IMR-90 (cell line): Measurements from ENCODE around the gene DCAKD. TPM values are rescaled to one million over a fixed set of nuclear protein-coding genes. Genes with fewer than 3 reads are reported as not detected.

ENCODE experiments used
- ATAC-seq: fragments of 200-7000 bp; cut with Tn5 transposase; 2 replicates; pipeline ENCODE4 v1.9.1; 2020; ENCODE audit warnings: low read depth, mild to moderate bottlenecking, moderate library complexity
- BruUV-seq: library from RNA; stranded (reverse); fragments of 400-500 nt; replicated peaks from 2 replicates; lab custom pipeline; 2021; lab: Mats Ljungman, UMichigan
- CTCF ChIA-PET: fragments of 300-600 bp; formaldehyde crosslinking; extraction: SDS; loops from one replicate; lab custom pipeline; 2021; ENCODE audit warnings: antibody characterized with exemption; lab: Yijun Ruan, JAX
- POLR2A ChIA-PET: fragments of 300-600 bp; sonication (Branson Sonifier 250); formaldehyde crosslinking; loops from one replicate; lab custom pipeline; 2022; ENCODE audit warnings: antibody characterized with exemption; ENCODE audit not compliant: unreplicated experiment; lab: Charles Lee
- DNase-seq: peaks from one replicate; pipeline ENCODE4 v3.0.0; 2013
- H2AFZ ChIP-seq: replicated peaks from 2 replicates; pipeline ENCODE3; 2013; ENCODE audit warnings: low read length, mild to moderate bottlenecking; ENCODE audit not compliant: poor library complexity
- H2AK5ac ChIP-seq: 2 replicates; pipeline ENCODE4 v1.6.1; 2013; ENCODE audit warnings: low read depth, low read length, inconsistent platforms
- H2AK9ac ChIP-seq: replicated peaks from 2 replicates; pipeline ENCODE3; 2013; ENCODE audit warnings: mild to moderate bottlenecking, low read depth, low read length, moderate library complexity; ENCODE audit not compliant: poor library complexity
- H2BK120ac ChIP-seq: 2 replicates; pipeline ENCODE4 v1.6.1; 2013; ENCODE audit warnings: low read depth, low read length, inconsistent platforms
- H2BK15ac ChIP-seq: 3 replicates; pipeline ENCODE4 v1.6.1; 2013; ENCODE audit warnings: low read depth, low read length, inconsistent platforms
- H2BK20ac ChIP-seq: 2 replicates; pipeline ENCODE4 v1.6.1; 2013; ENCODE audit warnings: low read depth, mild to moderate bottlenecking, inconsistent platforms, low read length, moderate library complexity
- H2BK5ac ChIP-seq: 2 replicates; pipeline ENCODE4 v1.6.1; 2013; ENCODE audit warnings: mild to moderate bottlenecking, low read depth, low read length, inconsistent platforms; ENCODE audit not compliant: poor library complexity, severe bottlenecking
- H3K14ac ChIP-seq: replicated peaks from 2 replicates; pipeline ENCODE4 v1.6.1; 2013; ENCODE audit warnings: low read depth, low read length, inconsistent platforms
- H3K18ac ChIP-seq: 2 replicates; pipeline ENCODE4 v1.6.1; 2013; ENCODE audit warnings: low read depth, low read length, control low read depth
- H3K23ac ChIP-seq: 2 replicates; pipeline ENCODE4 v1.6.1; 2013; ENCODE audit warnings: low read depth, low read length, inconsistent platforms
- H3K27ac ChIP-seq: 2 replicates; pipeline ENCODE4 v1.5.1; 2013; ENCODE audit warnings: mild to moderate bottlenecking, control low read depth, low read length; ENCODE audit not compliant: insufficient read depth
- H3K27me3 ChIP-seq: 2 replicates; pipeline ENCODE4 v1.6.1; 2013; ENCODE audit warnings: low read length; ENCODE audit not compliant: control insufficient read depth, insufficient read depth
- H3K36me3 ChIP-seq: 2 replicates; pipeline ENCODE4 v1.6.1; 2013; ENCODE audit warnings: low read length, mixed read lengths; ENCODE audit not compliant: control insufficient read depth, insufficient read depth
- H3K4ac ChIP-seq: 2 replicates; pipeline ENCODE4 v1.6.1; 2013; ENCODE audit warnings: low read depth, low read length, inconsistent platforms
- H3K4me1 ChIP-seq: 2 replicates; pipeline ENCODE4 v1.6.1; 2013; ENCODE audit warnings: low read length, mixed read lengths; ENCODE audit not compliant: control insufficient read depth, insufficient read depth
- H3K4me2 ChIP-seq: 2 replicates; pipeline ENCODE4 v1.6.1; 2013; ENCODE audit warnings: low read depth, mild to moderate bottlenecking, control low read depth, low read length, moderate library complexity
- H3K4me3 ChIP-seq: 2 replicates; pipeline ENCODE4 v1.5.1; 2013; ENCODE audit warnings: low read depth, mild to moderate bottlenecking, control low read depth, low read length, moderate library complexity; ENCODE audit not compliant: insufficient read depth
- H3K56ac ChIP-seq: 2 replicates; pipeline ENCODE4 v1.6.1; 2013; ENCODE audit warnings: low read length, inconsistent platforms; ENCODE audit not compliant: insufficient read depth; ENCODE audit errors: extremely low read depth
- H3K79me1 ChIP-seq, 2 experiments: 2 replicates each; pipeline ENCODE4 v1.6.1; 2013; ENCODE audit warnings: low read length in 2 of 2, inconsistent platforms in 1 of 2, low read depth in 1 of 2
- H3K9ac ChIP-seq: 2 replicates; pipeline ENCODE4 v1.6.1; 2013; ENCODE audit warnings: low read depth, low read length, control low read depth
- H3K9me1 ChIP-seq: 2 replicates; pipeline ENCODE4 v1.6.1; 2013; ENCODE audit warnings: low read length, inconsistent platforms; ENCODE audit not compliant: insufficient read depth
- H3K9me3 ChIP-seq: 2 replicates; pipeline ENCODE4 v1.6.1; 2013; ENCODE audit warnings: low read length; ENCODE audit not compliant: control insufficient read depth, insufficient read depth
- H4K20me1 ChIP-seq: 2 replicates; pipeline ENCODE4 v1.6.1; 2013; ENCODE audit warnings: low read length, inconsistent platforms; ENCODE audit not compliant: insufficient read depth
- H4K5ac ChIP-seq: 2 replicates; pipeline ENCODE4 v1.6.1; 2013; ENCODE audit warnings: mild to moderate bottlenecking, low read depth, low read length, control low read depth
- H4K8ac ChIP-seq, 2 experiments: 2 replicates each; pipeline ENCODE4 v1.6.1; 2013; ENCODE audit warnings: low read depth in 2 of 2, low read length in 2 of 2, control low read depth in 1 of 2, inconsistent platforms in 1 of 2
- H4K91ac ChIP-seq: 2 replicates; pipeline ENCODE4 v1.6.1; 2013; ENCODE audit warnings: low read depth, low read length, inconsistent platforms; ENCODE audit not compliant: insufficient read depth
- CHD1 ChIP-seq: IDR thresholded peaks from 2 replicates; pipeline ENCODE4 v1.6.1; 2012; ENCODE audit warnings: low read depth, low read length, improper control_type of control experiment
- FOS ChIP-seq: fragments of 150-350 bp; IDR thresholded peaks from 2 replicates; pipeline ENCODE4 v1.6.1; 2016; ENCODE audit warnings: low read depth, low read length
- MAFK ChIP-seq: IDR thresholded peaks from 2 replicates; pipeline ENCODE4 v1.6.1; 2012; ENCODE audit warnings: low read depth, low read length, improper control_type of control experiment
- MAZ ChIP-seq: IDR thresholded peaks from 2 replicates; pipeline ENCODE4 v1.6.1; 2012; ENCODE audit warnings: low read depth, mild to moderate bottlenecking, low read length, improper control_type of control experiment, moderate library complexity, borderline replicate concordance
- MXI1 ChIP-seq: IDR thresholded peaks from 2 replicates; pipeline ENCODE4 v1.6.1; 2012; ENCODE audit warnings: low read depth, mild to moderate bottlenecking, low read length, moderate library complexity, borderline replicate concordance
- NFE2L2 ChIP-seq: fragments of 150-350 bp; IDR thresholded peaks from 2 replicates; pipeline ENCODE4 v1.6.1; 2016; ENCODE audit warnings: low read depth, mild to moderate bottlenecking, low read length
- POLR2A ChIP-seq: IDR thresholded peaks from 2 replicates; pipeline ENCODE4 v1.6.1; 2012; ENCODE audit warnings: mild to moderate bottlenecking, low read depth, low read length
- RAD21 ChIP-seq: IDR thresholded peaks from 2 replicates; pipeline ENCODE4 v1.6.1; 2012; ENCODE audit warnings: low read length, improper control_type of control experiment
- RCOR1 ChIP-seq: IDR thresholded peaks from 2 replicates; pipeline ENCODE4 v1.6.1; 2012; ENCODE audit warnings: mild to moderate bottlenecking, low read length, improper control_type of control experiment; ENCODE audit not compliant: insufficient replicate concordance
- RFX5 ChIP-seq: IDR thresholded peaks from 2 replicates; pipeline ENCODE4 v1.8.0; 2012; ENCODE audit warnings: low read depth, mild to moderate bottlenecking, low read length, moderate library complexity
- SMC3 ChIP-seq: fragments of 150-350 bp; IDR thresholded peaks from 2 replicates; pipeline ENCODE4 v1.6.1; 2016; ENCODE audit warnings: low read depth, mild to moderate bottlenecking, antibody characterized with exemption, low read length, moderate library complexity
- WGBS, 2 experiments: methylation state at CpG; one replicate each; pipeline versions ENCODE4 v1.1.5 to v1.1.7; 2013; ENCODE audit warnings: missing lambda C conversion rate in 2 of 2; ENCODE audit not compliant: insufficient read length in 1 of 2; ENCODE audit errors: extremely low coverage in 2 of 2; 5-methylcytosine and 5-hydroxymethylcytosine counted together
- dilution Hi-C: fragments of 300-500 bp; cut with HindIII; formaldehyde crosslinking; loops from one replicate; pipeline ENCODE4 v1.14.3; 2018; ENCODE audit warnings: low sequenced_read_pairs; ENCODE audit not compliant: unreplicated experiment
- in situ Hi-C: fragments of 300-500 bp; cut with MboI; formaldehyde crosslinking; loops from 3 replicates; pipeline ENCODE4 v1.14.3; 2019; ENCODE audit warnings: low sequenced_read_pairs, inconsistent platforms, mixed read lengths
- intact Hi-C: fragments of 100-400 bp; cut with micrococcal nuclease; formaldehyde crosslinking; loops from 2 replicates; pipeline ENCODE4 v1.10.0; 2022
- polyA plus RNA-seq, 3 experiments: library from polyadenylated mRNA; depleted of rRNA; stranded (reverse); fragments of >200 nt; gene quantifications; 2 replicates each; pipeline ENCODE4 v1.2.3, GENCODE V29; 2012; ENCODE audit warnings: low replicate concordance in 1 of 3
- total RNA-seq: library from RNA; depleted of rRNA; stranded (reverse); fragments of >200 nt; gene quantifications from 2 replicates; pipeline ENCODE4 v1.2.3, GENCODE V29; 2012
- TF ChIP-seq, protein P1 (sequence below): conservative IDR thresholded peaks from 2 replicates; pipeline ENCODE4 v1.5.1; 2012; ENCODE audit warnings: mild to moderate bottlenecking, low read depth, low read length, improper control_type of control experiment
- TF ChIP-seq, protein P2 (sequence below): fragments of 150-350 bp; IDR thresholded peaks from 2 replicates; pipeline ENCODE4 v1.6.1; 2017; ENCODE audit warnings: mild to moderate bottlenecking, antibody characterized with exemption, low read length, low read depth

The DCAKD gene
- total and polyA plus RNA-seq, 2 of the 4 experiments (the other 2 are of a cell fraction), result 31.3 to 47.9 TPM

DNA sequence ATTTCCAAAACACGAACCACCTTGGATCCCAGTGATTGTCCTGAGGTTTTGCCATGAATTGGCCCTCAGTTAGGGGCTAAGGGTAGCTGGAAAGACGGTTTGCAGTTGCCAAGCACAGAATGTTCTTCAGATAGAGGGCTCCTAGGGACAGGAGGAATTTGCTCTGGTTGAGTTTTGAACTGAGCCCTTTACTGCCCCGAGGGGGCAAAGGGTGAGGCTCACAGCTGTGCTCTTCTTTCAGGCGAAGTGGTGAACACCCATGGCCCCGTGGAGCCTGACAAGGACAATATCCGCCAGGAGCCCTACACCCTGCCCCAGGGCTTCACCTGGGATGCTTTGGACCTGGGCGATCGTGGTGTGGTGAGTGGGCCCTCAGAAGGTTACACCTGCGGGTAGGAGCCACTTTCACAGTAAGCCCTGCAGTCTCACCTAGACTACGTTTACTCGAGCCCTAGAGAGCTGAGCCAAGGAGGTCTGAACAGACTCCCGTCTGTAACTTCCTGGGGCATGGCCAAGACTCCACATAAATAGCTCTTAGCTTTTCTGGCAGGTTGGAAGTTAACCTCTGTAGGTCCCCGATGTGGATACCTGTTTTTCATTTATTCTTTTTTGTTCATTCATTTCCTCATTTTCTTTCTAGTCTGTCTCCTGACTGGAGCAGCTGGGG lies 42.1 kb upstream of the DCAKD start:
- Histone ChIP-seq H3K18ac (peak overlapping the region; percentile 94), H3K4me1 (peaks cover 31% of the 10 kb centered on the region), H4K20me1 (no peaks in the 10 kb centered on the region), H2BK15ac (peak overlapping the region; percentile 72), H3K9me3 (0 out of 2 replicates have a peak, but pooled peaks cover 2% of the 10 kb centered on the region), H4K5ac (peak overlapping the region; percentile 84), H2BK120ac (peak overlapping the region; percentile 95), H3K27ac (peak overlapping the region; percentile 93), H2AK9ac (peak overlapping the region; percentile 97), H3K4me2 (peak overlapping the region; percentile 9), H3K4ac (peak overlapping the region; percentile 92), H3K14ac (peak overlapping the region; percentile 74), H3K9me1 (peaks cover 23% of the 10 kb centered on the region; the same call in 1 of the 2 replicates), H3K56ac (peak overlapping the region; percentile 85), H3K23ac (peak overlapping the region; percentile 84), H3K79me1 (peaks cover 39 to 74% of the 10 kb centered on the region in 2 experiments), H3K9ac (peak overlapping the region; percentile 53), H2AK5ac (peak overlapping the region; percentile 97), H3K4me3 (no peak overlapping the region), H4K91ac (peak overlapping the region; percentile 98), H3K36me3 (peaks cover 66% of the 10 kb centered on the region), H2BK20ac (peak overlapping the region; percentile 93), H3K27me3 (no peaks in the 10 kb centered on the region), H2AFZ (no peak overlapping the region), H4K8ac (peak overlapping the region; percentile 60 to 94), H2BK5ac (peak overlapping the region; percentile 90)
- intact Hi-C loops, result loop anchor here (2.0 kb wide), 2 partner anchors 33 to 39 kb away; partner anchors contain the start of genes NMT1 and PLCD3
- in situ Hi-C loops, result no loop called here
- ATAC-seq, result peak; percentile 2
- ChIA-PET POLR2A (interaction anchor here (0.7 kb wide), 1 partner anchor 69 kb away, joined by 3 read pairs; no protein-coding TSS in a partner anchor), CTCF (interaction anchor here (0.6 kb wide), 1 partner anchor 39 kb away, joined by 3 read pairs; the partner anchor contains the start of gene PLCD3)
- dilution Hi-C loops, result no loop called here
- BruUV-seq, result no TSS peak
- no peak for TF ChIP-seq MAZ
- no peak for TF ChIP-seq CHD1
- TF ChIP-seq POLR2A, result no peak
- TF ChIP-seq RFX5, result no peak
- TF ChIP-seq, protein P1, sequence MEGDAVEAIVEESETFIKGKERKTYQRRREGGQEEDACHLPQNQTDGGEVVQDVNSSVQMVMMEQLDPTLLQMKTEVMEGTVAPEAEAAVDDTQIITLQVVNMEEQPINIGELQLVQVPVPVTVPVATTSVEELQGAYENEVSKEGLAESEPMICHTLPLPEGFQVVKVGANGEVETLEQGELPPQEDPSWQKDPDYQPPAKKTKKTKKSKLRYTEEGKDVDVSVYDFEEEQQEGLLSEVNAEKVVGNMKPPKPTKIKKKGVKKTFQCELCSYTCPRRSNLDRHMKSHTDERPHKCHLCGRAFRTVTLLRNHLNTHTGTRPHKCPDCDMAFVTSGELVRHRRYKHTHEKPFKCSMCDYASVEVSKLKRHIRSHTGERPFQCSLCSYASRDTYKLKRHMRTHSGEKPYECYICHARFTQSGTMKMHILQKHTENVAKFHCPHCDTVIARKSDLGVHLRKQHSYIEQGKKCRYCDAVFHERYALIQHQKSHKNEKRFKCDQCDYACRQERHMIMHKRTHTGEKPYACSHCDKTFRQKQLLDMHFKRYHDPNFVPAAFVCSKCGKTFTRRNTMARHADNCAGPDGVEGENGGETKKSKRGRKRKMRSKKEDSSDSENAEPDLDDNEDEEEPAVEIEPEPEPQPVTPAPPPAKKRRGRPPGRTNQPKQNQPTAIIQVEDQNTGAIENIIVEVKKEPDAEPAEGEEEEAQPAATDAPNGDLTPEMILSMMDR, result no peak
- TF ChIP-seq RCOR1, result no peak
- TF ChIP-seq NFE2L2, result no peak
- no peak for TF ChIP-seq SMC3
- TF ChIP-seq MAFK, result no peak
- TF ChIP-seq, protein P2, sequence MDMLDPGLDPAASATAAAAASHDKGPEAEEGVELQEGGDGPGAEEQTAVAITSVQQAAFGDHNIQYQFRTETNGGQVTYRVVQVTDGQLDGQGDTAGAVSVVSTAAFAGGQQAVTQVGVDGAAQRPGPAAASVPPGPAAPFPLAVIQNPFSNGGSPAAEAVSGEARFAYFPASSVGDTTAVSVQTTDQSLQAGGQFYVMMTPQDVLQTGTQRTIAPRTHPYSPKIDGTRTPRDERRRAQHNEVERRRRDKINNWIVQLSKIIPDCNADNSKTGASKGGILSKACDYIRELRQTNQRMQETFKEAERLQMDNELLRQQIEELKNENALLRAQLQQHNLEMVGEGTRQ, result no peak
- no peak for TF ChIP-seq MXI1
- no peak for TF ChIP-seq RAD21
- TF ChIP-seq FOS, result no peak
- no CpG with 5 or more reads among the region's 13 CpGs for WGBS, 2 experiments
- DNase-seq, result no peak
